Omental fat pad (tissue), 4 donors: Measurements from ENCODE around the gene ANK2. TPM values are rescaled to one million over a fixed set of nuclear protein-coding genes. Genes with fewer than 3 reads are reported as not detected.

Source experiments
- ATAC-seq: fragments of 150-250 bp; one replicate; pipeline ENCODE4 v1.9.1; 2016; ENCODE audit warnings: mild to moderate bottlenecking, moderate library complexity; ENCODE audit not compliant: low FRiP score
- DNase-seq: peaks from one replicate; pipeline ENCODE4 v3.0.0-alpha.2; 2019; ENCODE audit warnings: low spot score
- CTCF ChIP-seq, 3 donors: fragments of 450-650 bp; IDR thresholded peaks; one replicate each; pipeline ENCODE4 v1.5.1; 2016 to 2017; ENCODE audit warnings: antibody characterized with exemption in 3 of 3, mild to moderate bottlenecking in 3 of 3, moderate library complexity in 2 of 3
- total RNA-seq, 4 donors: library from RNA; depleted of rRNA; stranded (reverse); fragments of >200 nt; gene quantifications; one replicate each; pipeline ENCODE4 v1.1.0, GENCODE V29; 2016

Gene ANK2
- total RNA-seq, 4 donors from 2014 or later = 51.4 to 200 (median 84.9) TPM

DNA sequence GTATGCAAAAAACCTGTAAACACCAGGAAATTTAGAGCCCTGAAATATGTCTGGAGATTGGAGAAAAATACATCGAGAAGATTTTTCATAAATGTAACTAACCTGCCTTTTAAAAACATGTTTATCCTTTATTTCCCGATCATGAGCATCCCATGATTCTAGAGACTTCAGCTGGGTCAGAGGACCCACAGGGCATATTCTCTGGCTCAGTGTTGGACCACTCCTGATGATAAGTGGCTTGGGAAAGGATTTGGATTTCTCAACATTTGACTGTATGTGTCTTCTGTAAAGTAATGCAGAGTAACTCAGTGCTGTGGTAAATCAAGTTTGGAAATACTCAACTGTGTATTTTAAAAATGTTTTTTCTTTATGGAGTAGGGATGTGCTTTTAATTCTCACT is 40.0 kb upstream of the ANK2 start:
- DNase-seq (no peak), ATAC-seq (no peak)
- no peak for TF ChIP-seq CTCF (IDR thresholded peaks at IDR 0.05)

DNA sequence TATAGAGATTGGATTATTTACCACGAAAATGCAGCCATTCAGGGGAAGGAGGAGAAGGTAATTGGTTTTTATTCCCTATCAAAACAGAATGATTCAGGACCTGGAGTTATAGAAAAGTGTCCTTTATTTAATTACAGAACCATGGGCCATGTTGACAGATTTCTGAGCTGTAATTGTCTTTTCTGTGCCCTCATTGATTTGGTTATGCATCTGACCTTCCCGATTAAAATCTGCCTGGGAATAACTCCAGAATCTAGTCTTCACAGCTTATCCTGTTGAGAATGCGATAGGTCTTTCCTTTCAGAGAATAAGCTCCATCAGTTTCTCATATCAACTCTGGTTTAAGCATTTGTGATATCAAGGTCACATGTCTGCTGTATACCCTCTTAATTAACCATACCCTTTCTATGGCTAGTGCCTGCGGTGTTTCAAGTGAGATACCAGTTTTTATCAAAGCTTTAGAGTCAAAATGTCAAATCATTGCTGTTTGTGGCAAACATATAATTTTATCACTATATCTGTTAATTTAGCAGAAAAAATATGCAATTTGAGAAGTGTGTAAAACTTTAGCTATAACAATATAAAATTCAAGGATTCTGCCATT is 37.2 kb upstream of the ANK2 start:
- ATAC-seq (no peak), DNase-seq (no peak)
- TF ChIP-seq CTCF (IDR thresholded peaks at IDR 0.05) = no peak

GRCh38 chr4:113012786-113013185 is 36.7 kb upstream of the ANK2 start:
- DNase-seq = no peak
- TF ChIP-seq CTCF (IDR thresholded peaks at IDR 0.05) = no peak
- no peak for ATAC-seq

DNA sequence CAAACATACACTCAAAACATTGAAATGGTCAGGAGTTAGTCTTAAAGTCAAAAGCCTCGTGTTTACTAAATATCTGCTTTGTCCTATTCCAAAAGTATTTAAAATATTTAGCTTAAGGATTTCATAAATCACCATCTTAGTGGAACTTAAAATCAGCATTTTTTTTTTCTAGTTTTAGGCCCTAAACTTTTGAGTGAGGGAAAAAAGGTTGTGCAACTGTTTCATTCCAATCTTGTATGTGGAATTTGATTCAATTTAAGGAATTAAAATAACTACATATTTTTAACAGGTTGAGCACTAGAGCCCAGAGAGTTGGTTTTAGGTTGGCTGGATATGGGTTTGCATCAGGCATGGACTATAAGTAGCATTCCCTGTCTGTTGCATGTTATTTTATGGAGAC is 35.7 kb upstream of the ANK2 start:
- no peak for DNase-seq
- TF ChIP-seq CTCF (IDR thresholded peaks at IDR 0.05) = no peak

GRCh38 chr4:113016377-113016776 is 33.1 kb upstream of the ANK2 start:
- no peak for TF ChIP-seq CTCF (IDR thresholded peaks at IDR 0.05)
- DNase-seq = no peak
- ATAC-seq = no peak

More for the DNA sequence above, 35.7 kb upstream of the ANK2 start:
- ATAC-seq = no peak

DNA sequence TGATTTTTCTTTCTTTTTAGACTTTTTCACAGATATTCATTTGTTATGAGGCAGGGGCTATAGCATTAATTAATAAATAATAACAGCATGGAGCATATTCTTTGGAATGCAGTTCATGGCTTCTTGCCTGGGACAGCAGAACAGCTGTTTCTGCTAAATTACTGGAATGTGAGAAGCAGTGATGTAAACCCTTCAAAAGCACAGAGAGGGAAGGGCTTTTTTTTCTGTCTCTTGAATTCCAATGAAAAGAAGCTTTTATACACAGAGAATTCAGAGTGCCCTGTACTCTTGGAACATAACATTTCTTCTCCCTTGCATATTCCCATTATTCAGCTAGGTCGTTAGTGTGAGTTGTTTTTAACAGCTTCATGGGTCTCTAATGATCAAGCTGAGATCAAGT is 28.5 kb upstream of the ANK2 start:
- DNase-seq (no peak), ATAC-seq (no peak)
- TF ChIP-seq CTCF (IDR thresholded peaks at IDR 0.05) = no peak

GRCh38 chr4:113024388-113024787 is 25.1 kb upstream of the ANK2 start:
- ATAC-seq (no peak), DNase-seq (no peak)
- TF ChIP-seq CTCF (IDR thresholded peaks at IDR 0.05) = no peak
